NOMO-1 treated with dmso at 0.1 percent for 144 hours (cell line): ENCODE data around the gene CLMP.
A peak's percentile ranks its signal among the peaks of the same experiment; 100 is the strongest.
"Not testable (repeated sequence)": the region's sequence is repeated elsewhere in the genome, so short reads cannot be mapped to it uniquely, and the experiment has no call there.

Experiments used
- DNase-seq: peaks from one replicate; lab custom pipeline; 2025; ENCODE audit not compliant: unreplicated experiment; lab: John Stamatoyannopoulos, UW

Gene CLMP

GRCh38 chr11:123087657-123088056, 107.4 kb downstream of the CLMP start:
- DNase-seq, result not testable (repeated sequence)

- no peak for DNase-seq
Observed at GRCh38 chr11:123086305-123086704, 108.7 kb downstream of the CLMP start.

- no peak for DNase-seq
Observed at GRCh38 chr11:123085497-123085896, 109.6 kb downstream of the CLMP start.

GRCh38 chr11:123084454-123084853, 110.6 kb downstream of the CLMP start:
- no peak for DNase-seq

- DNase-seq, result peak; percentile 11
Observed at GRCh38 chr11:123083623-123084029, 111.4 kb downstream of the CLMP start.

- no peak for DNase-seq
Observed at GRCh38 chr11:123082977-123083376, 112.1 kb downstream of the CLMP start.

- no peak for DNase-seq
Observed at GRCh38 chr11:123080015-123080414, 115.0 kb downstream of the CLMP start.

GRCh38 chr11:123076484-123076883, 118.6 kb downstream of the CLMP start:
- no peak for DNase-seq

- no peak for DNase-seq
Observed at GRCh38 chr11:123073343-123074057, 121.5 kb downstream of the CLMP start.

- DNase-seq, result no peak
Observed at GRCh38 chr11:123072762-123073161, 122.3 kb downstream of the CLMP start.

GRCh38 chr11:123072332-123072761, 122.7 kb downstream of the CLMP start:
- no peak for DNase-seq

GRCh38 chr11:123069908-123070821, 124.9 kb downstream of the CLMP start:
- DNase-seq, result no peak

- DNase-seq, result no peak
Observed at GRCh38 chr11:123065621-123066020, 129.4 kb downstream of the CLMP start.

GRCh38 chr11:123063826-123064657, 131.0 kb downstream of the CLMP start:
- DNase-seq, result no peak

GRCh38 chr11:123062892-123063825, 131.9 kb downstream of the CLMP start:
- peak; percentile 67 for DNase-seq

GRCh38 chr11:123062158-123062891, 132.7 kb downstream of the CLMP start:
- peak; percentile 99 for DNase-seq

- DNase-seq, result peak; percentile 30
Observed at GRCh38 chr11:123061403-123062157, 133.5 kb downstream of the CLMP start, which contains the start of gene HSPA8. Gene HSPA8 (minus strand): TSS chr11:123062136. CDS start chr11:123061324, 812 bp downstream.

GRCh38 chr11:123060277-123061000, 134.6 kb downstream of the CLMP start:
- no peak for DNase-seq
